BLaER1 (cell line): ENCODE results near the gene MAU2.
"Not testable (repeated sequence)": the region's sequence is repeated elsewhere in the genome, so short reads cannot be mapped to it uniquely, and the experiment has no call there.

Experiments used
- H3K27ac ChIP-seq: shearing (Covaris generic); formaldehyde crosslinking; 2 replicates; pipeline ENCODE4 v1.8.1; 2022
- H3K27me3 ChIP-seq: shearing (Covaris generic); formaldehyde crosslinking; 2 replicates; pipeline ENCODE4 v1.8.1; 2022
- H3K36me3 ChIP-seq: shearing (Covaris generic); formaldehyde crosslinking; 2 replicates; pipeline ENCODE4 v1.8.1; 2022
- H3K4me1 ChIP-seq: shearing (Covaris generic); formaldehyde crosslinking; 2 replicates; pipeline ENCODE4 v1.8.1; 2022
- H3K4me2 ChIP-seq: shearing (Covaris generic); formaldehyde crosslinking; 2 replicates; pipeline ENCODE4 v1.8.1; 2022
- H3K4me3 ChIP-seq: shearing (Covaris generic); formaldehyde crosslinking; 2 replicates; pipeline ENCODE4 v1.8.1; 2022
- H3K9ac ChIP-seq: shearing (Covaris generic); formaldehyde crosslinking; 2 replicates; pipeline ENCODE4 v1.8.1; 2022
- H3K9me3 ChIP-seq: shearing (Covaris generic); formaldehyde crosslinking; 2 replicates; pipeline ENCODE4 v1.8.1; 2022
- H4K20me1 ChIP-seq: shearing (Covaris generic); formaldehyde crosslinking; 2 replicates; pipeline ENCODE4 v1.8.1; 2022
- Cebpa-rat ChIP-seq: shearing (Covaris generic); IDR thresholded peaks from 2 replicates; pipeline ENCODE4 v1.8.1; 2022

The MAU2 gene

GRCh38 chr19:19381007-19381926, 60.6 kb downstream of the MAU2 start:
- no peak for TF ChIP-seq Cebpa-rat

GRCh38 chr19:19382118-19382517, 61.5 kb downstream of the MAU2 start:
- H3K9ac ChIP-seq: no peak overlapping the region
- no peaks in the 10 kb centered on the region for H3K27me3 ChIP-seq
- 0 out of 2 replicates have a peak, but pooled peaks cover 5% of the 10 kb centered on the region for H4K20me1 ChIP-seq
- no peaks in the 10 kb centered on the region for H3K36me3 ChIP-seq
- H3K4me1 ChIP-seq: peaks cover 37% of the 10 kb centered on the region
- H3K27ac ChIP-seq: no peak overlapping the region
- TF ChIP-seq Cebpa-rat: no peak
- no peak overlapping the region for H3K4me3 ChIP-seq
- H3K4me2 ChIP-seq: no peak overlapping the region
- no peaks in the 10 kb centered on the region for H3K9me3 ChIP-seq

More at GRCh38 chr19:19381007-19381926, 60.6 kb downstream of the MAU2 start:
- Histone ChIP-seq H3K36me3 (no peaks in the 10 kb centered on the region), H3K4me2 (no peak overlapping the region), H3K4me3 (no peak overlapping the region), H3K4me1 (peaks cover 31% of the 10 kb centered on the region), H3K9ac (no peak overlapping the region), H3K27ac (no peak overlapping the region), H3K9me3 (no peaks in the 10 kb centered on the region), H4K20me1 (no peaks in the 10 kb centered on the region), H3K27me3 (no peaks in the 10 kb centered on the region)

- Histone ChIP-seq H3K4me3 (peak overlapping the region; percentile 65), H4K20me1 (0 out of 2 replicates have a peak, but pooled peaks cover 9% of the 10 kb centered on the region), H3K4me2 (peak overlapping the region; percentile 90), H3K27me3 (no peaks in the 10 kb centered on the region), H3K4me1 (peaks cover 56% of the 10 kb centered on the region), H3K27ac (peak overlapping the region; percentile 90), H3K9ac (peak overlapping the region; percentile 83), H3K36me3 (no peaks in the 10 kb centered on the region), H3K9me3 (no peaks in the 10 kb centered on the region)
- no peak for TF ChIP-seq Cebpa-rat
Observed at GRCh38 chr19:19384486-19384885, 63.9 kb downstream of the MAU2 start.

DNA sequence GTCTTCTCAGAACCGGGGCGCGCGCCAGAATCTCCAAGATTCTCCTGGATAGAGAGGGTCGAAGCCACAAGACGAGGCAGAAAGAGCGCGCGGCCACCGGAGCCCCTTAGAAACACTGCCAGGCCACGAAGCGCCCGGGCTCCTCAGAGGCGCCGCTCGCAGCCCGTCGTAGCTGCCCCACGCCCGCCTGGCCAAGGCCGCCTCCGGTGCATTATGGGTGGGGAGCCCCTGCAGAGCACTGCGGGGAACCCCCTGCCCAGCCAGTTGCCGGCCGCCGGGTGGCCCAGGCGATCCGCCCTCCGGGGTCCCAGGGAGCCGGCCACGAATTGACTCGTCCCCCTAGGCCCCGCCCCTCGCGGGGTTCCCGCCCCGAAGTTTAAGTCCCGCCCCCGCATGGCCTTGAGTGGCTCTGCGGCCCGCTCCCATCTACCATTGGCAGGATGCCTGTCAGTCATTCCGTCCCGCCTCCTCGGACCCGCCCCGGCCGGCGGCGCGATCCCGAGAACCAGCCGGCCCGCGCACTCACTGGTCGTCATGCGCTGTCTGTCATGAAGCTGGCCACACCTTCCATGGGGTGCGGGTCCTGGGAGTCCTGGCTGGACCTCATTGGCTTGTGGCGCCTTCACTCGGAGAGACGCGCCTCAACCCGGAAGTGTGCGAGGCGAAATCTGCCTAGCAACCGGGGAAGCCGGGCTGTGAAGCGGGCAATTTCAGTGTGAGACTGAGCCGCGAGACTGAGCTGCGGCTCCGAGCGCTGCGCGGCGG, 64.7 kb downstream of the MAU2 start:
- Histone ChIP-seq H3K9ac (peak overlapping the region; percentile 97), H3K9me3 (no peaks in the 10 kb centered on the region), H3K4me3 (peak overlapping the region; percentile 96), H3K27ac (peak overlapping the region; percentile 96), H3K36me3 (0 out of 2 replicates have a peak, but pooled peaks cover 3% of the 10 kb centered on the region), H3K4me1 (peaks cover 65% of the 10 kb centered on the region), H3K4me2 (peak overlapping the region; percentile 94), H4K20me1 (0 out of 2 replicates have a peak, but pooled peaks cover 9% of the 10 kb centered on the region), H3K27me3 (no peaks in the 10 kb centered on the region)
- no peak for TF ChIP-seq Cebpa-rat

- no peak for TF ChIP-seq Cebpa-rat
- Histone ChIP-seq H3K27me3 (no peaks in the 10 kb centered on the region), H3K9ac (peak overlapping the region; percentile 97), H3K9me3 (no peaks in the 10 kb centered on the region), H3K4me1 (peaks cover 69% of the 10 kb centered on the region), H3K27ac (peak overlapping the region; percentile 96), H3K4me2 (peak overlapping the region; percentile 94), H4K20me1 (0 out of 2 replicates have a peak, but pooled peaks cover 9% of the 10 kb centered on the region), H3K36me3 (0 out of 2 replicates have a peak, but pooled peaks cover 3% of the 10 kb centered on the region), H3K4me3 (peak overlapping the region; percentile 96)
Observed at GRCh38 chr19:19385896-19386869, 65.6 kb downstream of the MAU2 start.

DNA sequence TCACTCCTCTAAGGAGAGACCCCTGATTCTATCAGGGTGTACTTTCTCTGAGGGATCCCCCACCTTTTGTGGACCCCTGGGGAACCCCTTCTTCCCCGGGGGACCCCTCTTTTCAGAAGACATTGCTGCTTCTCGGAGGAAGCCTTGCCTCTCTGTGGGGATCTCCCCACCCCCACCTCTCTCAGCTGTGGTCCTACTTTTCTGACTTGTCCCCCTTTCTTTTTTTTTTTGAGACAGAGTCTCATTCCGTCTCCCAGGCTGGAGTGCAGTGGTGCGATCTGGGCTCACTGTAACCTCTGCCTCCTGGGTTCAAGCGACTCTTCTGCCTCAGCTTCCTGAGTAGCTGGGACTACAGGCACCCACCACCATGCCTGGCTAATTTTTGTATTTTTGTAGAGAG, 66.5 kb downstream of the MAU2 start:
- H3K4me3 ChIP-seq: peak overlapping the region; percentile 96
- H3K4me1 ChIP-seq: peaks cover 78% of the 10 kb centered on the region
- H3K4me2 ChIP-seq: peak overlapping the region; percentile 94
- 0 out of 2 replicates have a peak, but pooled peaks cover 9% of the 10 kb centered on the region for H4K20me1 ChIP-seq
- no peak for TF ChIP-seq Cebpa-rat
- peak overlapping the region; percentile 96 for H3K27ac ChIP-seq
- no peaks in the 10 kb centered on the region for H3K9me3 ChIP-seq
- 0 out of 2 replicates have a peak, but pooled peaks cover 3% of the 10 kb centered on the region for H3K36me3 ChIP-seq
- H3K9ac ChIP-seq: peak overlapping the region; percentile 97
- H3K27me3 ChIP-seq: no peaks in the 10 kb centered on the region

DNA sequence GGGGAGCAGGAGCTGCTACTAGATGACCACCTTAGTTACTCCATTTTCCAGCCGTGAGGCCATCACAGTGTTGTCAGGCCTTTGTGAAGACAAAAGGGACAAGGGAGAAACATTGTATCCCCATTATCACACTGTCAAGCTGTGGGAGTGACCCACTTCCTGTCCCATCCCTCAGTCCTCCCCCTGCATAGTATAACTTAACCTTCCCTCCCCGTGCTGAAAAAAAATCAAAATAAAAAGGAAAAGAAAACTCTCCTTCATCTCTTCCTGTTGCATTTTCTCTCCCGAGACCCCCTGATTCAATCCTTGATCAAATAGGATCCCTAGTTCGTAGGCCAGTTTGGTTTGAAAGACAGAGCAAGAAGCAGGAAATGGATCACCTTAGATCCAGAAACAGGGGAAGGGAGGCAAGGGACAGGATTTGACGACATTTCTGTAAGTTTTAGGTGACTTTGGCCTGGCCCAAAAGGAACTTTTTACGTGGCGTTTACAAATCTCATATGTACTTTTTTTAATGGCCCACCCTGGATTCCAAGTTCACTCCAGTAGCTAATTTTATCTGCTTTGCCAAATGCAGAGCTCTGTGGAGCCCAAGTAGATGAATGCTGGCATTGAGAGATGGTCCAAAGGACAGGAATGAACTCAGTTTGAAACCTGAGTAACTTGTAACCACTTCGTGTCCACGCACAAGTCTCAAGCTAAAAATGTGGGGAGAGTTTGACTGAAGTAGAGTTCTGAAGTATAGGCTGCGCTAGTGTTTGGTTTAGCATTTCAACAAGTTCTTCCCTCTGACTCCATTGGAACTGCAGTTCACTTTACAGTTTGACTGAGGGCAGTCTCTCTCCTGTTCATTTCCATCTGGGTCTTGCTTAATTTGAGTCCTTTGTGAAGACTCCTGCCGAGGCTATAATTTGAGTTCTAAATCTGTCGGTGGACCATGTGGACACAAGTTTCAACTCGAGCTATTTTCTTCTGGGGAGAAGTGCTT, 68.2 kb downstream of the MAU2 start:
- Histone ChIP-seq H3K4me1 (peaks cover 86% of the 10 kb centered on the region), H3K4me2 (peak overlapping the region; percentile 94), H3K36me3 (0 out of 2 replicates have a peak, but pooled peaks cover 3% of the 10 kb centered on the region), H3K9me3 (no peaks in the 10 kb centered on the region), H3K9ac (peak overlapping the region; percentile 55), H4K20me1 (peaks cover 11% of the 10 kb centered on the region; the same call in 1 of the 2 replicates), H3K4me3 (peak overlapping the region; percentile 39; the same call in 1 of the 2 replicates), H3K27me3 (no peaks in the 10 kb centered on the region), H3K27ac (peak overlapping the region; percentile 96)
- no peak for TF ChIP-seq Cebpa-rat

DNA sequence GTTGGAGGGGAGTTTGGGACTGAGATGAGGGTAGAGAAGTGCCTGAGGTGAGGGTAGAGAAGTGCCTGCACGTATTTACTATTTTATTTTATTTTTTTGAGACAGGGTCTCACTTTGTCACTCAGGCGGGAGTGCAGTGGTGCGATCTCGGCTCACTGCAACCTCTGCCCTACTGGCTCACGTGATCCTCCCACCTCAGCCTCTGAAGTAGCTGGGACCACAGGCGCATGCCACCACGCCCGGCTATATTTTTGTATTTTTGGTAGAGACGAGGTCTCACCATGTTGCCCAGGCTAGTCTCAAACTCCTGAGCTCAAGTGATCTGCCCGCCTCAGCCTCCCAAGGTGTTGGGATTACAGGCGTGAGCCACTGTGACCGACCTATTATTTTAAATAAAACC, 69.1 kb downstream of the MAU2 start:
- H3K4me3 ChIP-seq: peak overlapping the region; percentile 2; the same call in 1 of the 2 replicates
- peak overlapping the region; percentile 94 for H3K4me2 ChIP-seq
- H4K20me1 ChIP-seq: peaks cover 19% of the 10 kb centered on the region; the same call in 1 of the 2 replicates
- peak overlapping the region; percentile 55; the same call in 1 of the 2 replicates for H3K9ac ChIP-seq
- H3K27ac ChIP-seq: peak overlapping the region; percentile 96
- peaks cover 86% of the 10 kb centered on the region for H3K4me1 ChIP-seq
- not testable (repeated sequence) for H3K9me3 ChIP-seq, H3K27me3 ChIP-seq, H3K36me3 ChIP-seq

DNA sequence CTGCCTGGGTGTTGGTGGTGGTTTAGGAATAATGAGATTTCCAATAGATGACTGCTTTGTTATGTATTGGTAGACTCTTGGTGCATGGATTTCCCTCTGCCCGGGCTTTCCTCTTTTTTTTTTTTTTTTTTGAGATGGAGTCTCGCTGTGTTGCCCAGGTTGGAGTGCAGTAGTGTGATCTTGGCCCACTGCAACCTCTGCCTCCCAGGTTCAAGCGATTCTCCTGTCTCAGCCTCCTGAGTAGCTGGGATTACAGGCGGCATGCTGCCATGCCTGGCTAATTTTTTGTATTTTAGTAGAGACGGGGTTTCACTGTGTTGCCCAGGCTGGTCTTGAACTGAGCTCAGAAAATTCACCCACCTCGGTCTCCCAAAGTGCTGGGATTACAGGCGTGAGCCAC, 73.7 kb downstream of the MAU2 start:
- not testable (repeated sequence) for H3K9me3 ChIP-seq, H3K36me3 ChIP-seq, H3K27me3 ChIP-seq, H3K4me3 ChIP-seq
- Histone ChIP-seq H3K27ac (peak overlapping the region; percentile 96), H3K9ac (peak overlapping the region; percentile 25; the same call in 1 of the 2 replicates), H3K4me1 (peaks cover 99% of the 10 kb centered on the region), H3K4me2 (peak overlapping the region; percentile 94), H4K20me1 (peaks cover 36% of the 10 kb centered on the region)
